ENCODE measurements around the gene PIK3R1.

GRCh38 chr5:68178579-68178978, 37.0 kb upstream of the PIK3R1 start:
- TF ChIP-seq POLR2A (IDR thresholded peaks at IDR 0.05; ENCODE audit: low read depth, low read length) (no peak), TAF1 (IDR thresholded peaks at IDR 0.05; ENCODE audit: borderline replicate concordance, low read depth, low read length) (no peak), POLR2AphosphoS5 (IDR thresholded peaks at IDR 0.05; ENCODE audit: low read depth, low read length) (no peak)

All from GM12892 (cell line).